Measurements from ENCODE around the gene KLK14.

DNA sequence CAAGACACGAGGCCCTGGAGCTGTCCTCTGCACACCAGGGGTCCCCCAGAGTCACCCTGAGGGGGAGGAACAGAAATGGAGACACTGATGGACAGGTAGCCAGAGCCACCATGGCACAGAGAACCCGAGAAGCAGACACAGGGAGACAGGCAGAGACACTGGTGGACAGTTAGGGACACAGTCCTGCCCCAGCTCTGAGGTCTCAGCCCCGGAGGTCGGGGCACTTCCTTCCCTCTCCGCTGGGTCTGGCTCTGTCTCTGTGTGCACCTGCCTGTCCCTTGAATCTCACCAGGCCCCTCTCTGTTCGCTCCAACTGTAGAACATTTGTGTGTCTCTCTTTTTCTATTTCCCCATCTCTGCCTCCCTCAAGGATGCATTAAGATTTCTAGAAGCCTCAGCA lies 4.6 kb downstream of the KLK14 start:
- TF ChIP-seq, protein P1, sequence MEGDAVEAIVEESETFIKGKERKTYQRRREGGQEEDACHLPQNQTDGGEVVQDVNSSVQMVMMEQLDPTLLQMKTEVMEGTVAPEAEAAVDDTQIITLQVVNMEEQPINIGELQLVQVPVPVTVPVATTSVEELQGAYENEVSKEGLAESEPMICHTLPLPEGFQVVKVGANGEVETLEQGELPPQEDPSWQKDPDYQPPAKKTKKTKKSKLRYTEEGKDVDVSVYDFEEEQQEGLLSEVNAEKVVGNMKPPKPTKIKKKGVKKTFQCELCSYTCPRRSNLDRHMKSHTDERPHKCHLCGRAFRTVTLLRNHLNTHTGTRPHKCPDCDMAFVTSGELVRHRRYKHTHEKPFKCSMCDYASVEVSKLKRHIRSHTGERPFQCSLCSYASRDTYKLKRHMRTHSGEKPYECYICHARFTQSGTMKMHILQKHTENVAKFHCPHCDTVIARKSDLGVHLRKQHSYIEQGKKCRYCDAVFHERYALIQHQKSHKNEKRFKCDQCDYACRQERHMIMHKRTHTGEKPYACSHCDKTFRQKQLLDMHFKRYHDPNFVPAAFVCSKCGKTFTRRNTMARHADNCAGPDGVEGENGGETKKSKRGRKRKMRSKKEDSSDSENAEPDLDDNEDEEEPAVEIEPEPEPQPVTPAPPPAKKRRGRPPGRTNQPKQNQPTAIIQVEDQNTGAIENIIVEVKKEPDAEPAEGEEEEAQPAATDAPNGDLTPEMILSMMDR (IDR thresholded peaks at IDR 0.05 in 4 of 5, conservative IDR thresholded peaks at IDR 0.05 in 1 of 5): no peak
- TF ChIP-seq POLR2A (IDR thresholded peaks at IDR 0.05): no peak
